HG03139 (cell line): ENCODE data around the gene RDH12.

Experiments
- ATAC-seq: cut with Tn5 transposase; IDR thresholded peaks from one replicate; pipeline ENCODE4 v1.9.1; 2021; ENCODE audit not compliant: unreplicated experiment

Gene RDH12

DNA sequence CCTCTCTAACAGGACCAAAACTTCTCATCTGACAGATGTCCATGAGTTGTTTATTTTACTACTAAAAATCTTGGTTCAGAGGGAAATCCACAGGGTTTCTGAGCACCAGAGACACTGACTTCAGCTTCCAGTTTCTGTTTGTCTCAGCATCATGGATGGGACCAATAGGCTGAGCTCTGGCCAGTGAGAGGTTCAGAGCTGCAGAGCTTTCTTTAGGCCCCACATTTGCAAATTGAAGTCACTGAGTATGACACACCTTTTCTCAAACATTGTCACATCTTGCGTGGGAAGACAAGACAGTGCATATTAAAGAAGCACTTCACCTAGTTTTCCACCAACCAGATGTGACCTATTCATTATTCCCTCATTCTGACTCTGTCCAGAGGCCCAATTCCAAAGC, 45.2 kb downstream of the RDH12 start:
- no peak for ATAC-seq

DNA sequence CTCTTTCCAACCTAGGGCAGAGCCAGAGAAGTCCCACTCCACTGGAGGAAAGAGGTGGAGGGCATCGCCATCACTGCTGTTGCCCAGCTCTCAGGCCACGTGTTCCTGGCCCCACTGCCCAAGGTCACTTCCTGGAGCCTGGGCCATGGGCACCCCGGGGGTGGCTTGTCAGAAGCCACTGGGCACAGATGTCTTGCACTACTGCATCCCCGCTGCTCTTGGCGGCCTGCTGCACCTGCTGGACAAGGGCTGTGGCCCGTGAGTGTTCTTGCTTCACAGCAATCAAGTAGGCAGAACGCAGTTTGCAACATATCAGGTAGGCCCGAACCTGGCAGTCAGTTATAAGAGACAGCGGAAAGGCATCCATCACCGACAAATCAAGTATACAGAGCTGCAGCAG, 46.6 kb downstream of the RDH12 start:
- ATAC-seq = no peak

GRCh38 chr14:67749341-67750084, 47.8 kb downstream of the RDH12 start:
- ATAC-seq = no peak

GRCh38 chr14:67756496-67756895, 54.8 kb downstream of the RDH12 start:
- ATAC-seq = no peak

- ATAC-seq = no peak
Observed at GRCh38 chr14:67757175-67757574, 55.5 kb downstream of the RDH12 start.

DNA sequence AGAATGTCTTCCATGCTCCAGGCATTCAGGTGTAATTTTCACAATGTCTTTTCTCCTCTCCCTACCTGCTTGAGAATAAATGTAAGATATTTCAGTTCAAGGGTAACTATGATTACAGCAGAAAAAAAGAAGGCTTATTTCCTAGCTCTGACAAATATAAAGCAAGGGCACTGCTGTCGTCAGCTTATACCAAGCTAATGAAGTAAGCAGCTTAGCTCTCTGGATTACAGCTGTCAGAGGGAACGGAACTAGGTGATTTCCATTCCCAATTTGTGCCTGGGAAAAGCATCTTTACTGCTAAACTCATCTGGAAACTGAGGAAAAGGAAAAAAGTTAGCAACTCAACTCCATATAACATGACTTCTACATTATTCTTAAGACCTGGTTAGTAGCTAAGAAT, 58.2 kb downstream of the RDH12 start:
- no peak for ATAC-seq

GRCh38 chr14:67762051-67762450, 60.4 kb downstream of the RDH12 start:
- no peak for ATAC-seq

- no peak for ATAC-seq
Observed at GRCh38 chr14:67763158-67763822, 61.6 kb downstream of the RDH12 start.

GRCh38 chr14:67764496-67764895, 62.8 kb downstream of the RDH12 start:
- ATAC-seq = no peak

DNA sequence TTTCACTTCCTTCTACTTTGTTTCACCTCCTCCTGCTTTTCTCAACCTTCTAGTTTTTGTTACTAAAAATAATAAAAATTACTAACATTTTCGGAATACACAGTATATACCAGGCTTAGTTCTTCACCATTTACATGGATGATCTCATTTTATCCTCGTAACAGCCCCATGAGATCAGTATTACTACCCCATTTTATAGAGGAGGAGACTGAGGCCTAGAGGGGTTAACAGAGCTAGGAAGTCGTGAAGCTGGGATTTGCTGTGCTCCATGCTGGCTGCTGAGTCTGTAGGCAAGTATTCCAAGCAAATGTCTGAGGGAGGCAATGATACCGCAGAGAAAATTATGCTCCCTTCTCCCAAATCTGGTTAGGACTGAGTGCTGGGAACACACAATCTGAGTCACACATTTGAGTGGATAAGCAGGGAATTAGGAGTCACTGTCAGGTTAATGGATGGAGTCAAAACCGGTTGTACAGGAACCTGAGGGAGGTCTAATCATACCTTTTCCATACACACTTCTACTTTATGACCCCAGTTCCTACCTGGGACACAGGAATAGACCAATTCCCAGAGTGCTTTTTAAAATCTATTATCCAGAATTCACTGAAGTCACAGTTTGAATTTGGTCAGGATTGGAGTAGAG, 63.6 kb downstream of the RDH12 start:
- no peak for ATAC-seq

DNA sequence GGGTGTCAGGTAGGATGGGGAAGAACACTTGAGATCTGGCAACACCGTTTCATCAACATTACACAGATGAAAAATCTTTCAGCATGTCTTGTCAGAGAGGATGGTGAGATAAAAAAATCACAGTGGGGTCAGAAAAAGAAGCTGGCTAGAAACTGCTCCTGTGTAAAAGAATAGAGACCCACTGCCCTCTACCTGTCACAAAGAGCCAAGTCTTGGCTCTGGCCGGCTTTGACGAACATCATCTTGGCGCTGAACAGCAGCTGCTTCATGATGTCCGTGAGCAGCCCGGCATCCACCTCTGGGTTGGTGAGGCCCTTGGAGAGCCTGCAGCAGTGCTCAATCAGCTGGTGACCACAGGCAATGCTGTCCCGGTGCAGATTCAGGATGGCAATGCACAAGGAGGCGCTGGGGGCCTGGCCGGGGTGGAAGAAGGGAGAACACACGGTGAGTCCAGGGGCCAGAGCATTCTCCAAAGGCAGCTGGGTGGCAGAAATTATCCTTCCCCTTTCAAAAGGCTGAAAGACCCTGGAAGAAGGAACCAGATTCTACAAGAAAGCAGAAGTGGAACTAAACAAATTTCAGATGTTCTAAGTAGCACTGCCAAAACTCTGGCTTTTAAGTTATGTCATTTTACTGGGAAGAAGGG, 64.5 kb downstream of the RDH12 start:
- ATAC-seq = no peak

DNA sequence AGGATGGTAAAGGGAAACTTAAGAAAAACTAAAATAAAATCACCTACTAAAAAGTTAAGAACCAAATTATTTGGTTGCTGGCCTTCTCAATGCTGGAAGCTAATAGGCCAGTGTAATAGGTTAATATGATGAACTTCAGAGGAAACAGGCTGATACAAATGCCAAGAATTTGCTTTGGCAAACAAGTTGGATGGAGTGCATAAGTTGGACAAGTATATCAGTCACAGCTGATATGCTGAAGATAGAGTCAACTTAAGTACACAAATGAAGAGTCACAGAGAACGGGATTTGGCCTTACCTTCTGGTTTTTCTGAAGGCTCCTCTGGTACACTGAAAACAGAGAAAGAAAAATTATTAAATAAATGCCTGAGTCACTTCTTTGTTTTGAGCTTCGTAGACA, 66.5 kb downstream of the RDH12 start:
- no peak for ATAC-seq

- no peak for ATAC-seq
Observed at GRCh38 chr14:67773844-67774377, 72.2 kb downstream of the RDH12 start.

DNA sequence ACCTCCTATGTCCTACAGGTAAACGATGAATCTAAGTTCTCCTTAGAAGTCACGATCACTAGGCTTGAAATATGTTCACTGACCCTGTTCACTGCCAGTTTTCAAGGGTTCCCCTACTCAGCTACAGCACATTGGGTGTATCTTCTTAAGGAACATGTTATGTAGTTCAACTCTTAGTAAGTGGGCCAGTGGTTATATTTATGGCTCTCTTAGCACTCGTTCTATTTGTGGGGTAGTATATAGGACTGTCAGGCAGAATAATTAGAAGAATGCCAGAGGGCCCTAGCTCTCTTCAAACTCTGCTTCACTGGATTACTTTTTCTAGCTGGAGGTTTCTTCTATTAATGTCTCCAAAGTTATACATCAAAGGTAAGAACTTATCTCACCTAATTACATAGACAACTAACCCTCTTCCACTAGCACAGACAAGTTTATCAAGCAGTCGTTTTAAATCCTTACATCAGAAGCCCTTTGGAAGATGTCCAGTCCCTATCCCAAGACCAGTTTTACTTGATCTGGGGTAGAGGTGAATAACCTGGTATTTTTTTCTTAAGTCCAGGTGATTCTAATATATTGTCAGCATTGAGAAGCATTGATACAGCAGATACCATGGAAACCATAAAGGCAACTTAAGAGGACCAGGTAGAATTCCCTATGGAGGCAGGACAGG, 75.1 kb downstream of the RDH12 start:
- ATAC-seq = no peak

- no peak for ATAC-seq
Observed at GRCh38 chr14:67778792-67779191, 77.1 kb downstream of the RDH12 start.

GRCh38 chr14:67782090-67782489, 80.4 kb downstream of the RDH12 start:
- no peak for ATAC-seq
